GM21786 (cell line): Measurements from ENCODE around the gene RERE.
A peak's percentile ranks its signal among the peaks of the same experiment; 100 is the strongest.

ENCODE experiments used
- ATAC-seq: cut with Tn5 transposase; IDR thresholded peaks from one replicate; pipeline ENCODE4 v1.9.1; 2021; ENCODE audit not compliant: unreplicated experiment

Gene RERE

DNA sequence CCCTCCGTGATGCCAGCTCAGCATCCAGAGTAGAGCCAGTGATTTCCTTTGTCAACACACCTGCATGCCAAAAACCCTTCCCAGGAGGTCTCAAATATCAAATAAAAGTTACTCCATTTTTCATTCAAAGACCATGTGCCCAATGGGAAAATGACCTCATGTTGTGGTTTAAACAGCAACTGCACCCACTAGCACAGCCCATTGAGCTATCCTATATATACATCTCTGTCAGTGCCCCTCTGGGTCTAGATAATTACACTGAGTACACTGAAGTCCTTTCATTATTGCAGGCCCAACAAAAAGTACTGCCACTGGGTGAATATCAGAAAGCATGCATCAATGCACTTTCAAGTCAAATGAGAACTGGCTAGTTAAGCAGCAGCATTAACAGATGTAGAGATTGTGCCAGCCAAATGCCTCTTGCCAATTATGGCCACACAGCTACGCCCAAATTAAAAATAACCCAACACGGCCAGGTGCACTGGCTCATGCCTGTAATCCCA, 381.8 kb downstream of the RERE start:
- no peak for ATAC-seq

DNA sequence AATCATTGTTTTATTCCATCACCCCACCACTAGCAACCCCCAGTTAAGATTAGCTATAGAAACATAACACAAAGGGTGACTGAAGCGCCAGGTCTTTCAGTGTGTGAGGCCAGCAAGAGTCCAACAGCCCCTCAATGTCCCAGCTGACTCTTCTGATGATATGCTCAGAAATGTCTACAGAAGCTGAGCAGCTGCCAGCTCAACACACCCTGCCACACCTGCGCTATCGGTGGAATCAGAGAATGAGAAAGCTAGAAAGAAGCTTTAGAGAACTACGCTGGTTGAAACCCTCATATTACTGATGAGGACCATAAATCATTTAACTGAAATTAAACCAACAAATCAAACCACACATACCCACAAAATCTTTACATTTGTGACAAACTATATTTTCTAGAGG, 383.3 kb downstream of the RERE start:
- no peak for ATAC-seq

DNA sequence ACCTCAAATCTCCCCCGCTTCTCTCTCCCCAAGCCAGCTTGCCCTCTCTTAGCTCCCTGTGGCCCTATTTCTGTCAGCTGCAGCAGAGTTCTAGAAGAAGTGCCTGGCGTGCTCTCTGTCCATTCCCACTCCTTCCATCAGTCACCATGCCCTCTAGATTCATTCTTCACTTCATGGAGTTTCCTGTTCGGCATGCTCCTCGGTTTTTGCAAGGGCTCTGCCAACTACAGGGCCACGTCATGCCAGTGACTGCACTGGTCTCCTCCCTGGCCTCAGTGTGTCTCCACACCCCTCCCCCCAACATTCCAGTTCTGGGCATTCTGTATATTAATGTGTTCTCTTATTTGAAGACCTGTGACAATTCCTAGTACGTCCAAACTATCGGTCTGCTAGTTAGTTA, 385.7 kb downstream of the RERE start:
- no peak for ATAC-seq

DNA sequence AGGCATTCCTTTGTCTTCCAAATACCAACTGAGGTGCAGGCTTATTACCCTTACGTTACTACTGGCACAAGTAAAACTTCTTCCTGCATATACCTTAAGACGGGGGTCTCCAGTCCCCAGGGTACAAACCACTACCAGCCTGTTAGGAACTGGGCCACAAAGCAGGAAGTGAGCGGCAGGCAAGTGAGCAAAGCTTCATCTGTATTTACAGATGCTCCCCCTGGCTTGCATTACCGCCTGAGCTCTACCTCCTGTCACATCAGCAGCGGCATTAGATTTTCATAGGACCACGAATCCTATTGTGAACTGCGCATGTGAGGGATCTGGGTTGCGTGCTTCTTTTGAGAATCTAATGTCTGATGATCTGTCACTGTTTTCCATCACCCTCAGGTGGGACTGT, 386.4 kb downstream of the RERE start:
- ATAC-seq: no peak

DNA sequence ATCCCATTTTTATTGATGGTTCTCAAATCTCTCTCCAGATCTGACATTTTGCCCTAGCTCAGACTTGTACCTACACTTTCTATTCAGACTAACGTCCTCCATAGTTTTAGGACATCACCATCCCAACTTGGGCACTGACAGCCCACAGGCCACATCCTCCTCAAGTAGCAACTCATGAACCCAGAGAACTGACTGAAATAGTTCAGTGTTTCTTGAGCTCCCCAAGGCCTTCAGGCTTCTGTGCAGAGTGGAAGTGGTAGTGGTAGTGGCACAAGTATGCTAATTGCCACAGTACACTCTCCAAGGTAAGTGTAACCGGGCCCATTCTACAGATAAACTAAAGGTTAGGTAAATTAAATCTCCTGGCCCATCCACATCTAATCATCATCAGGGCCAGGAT, 387.0 kb downstream of the RERE start:
- ATAC-seq: no peak

DNA sequence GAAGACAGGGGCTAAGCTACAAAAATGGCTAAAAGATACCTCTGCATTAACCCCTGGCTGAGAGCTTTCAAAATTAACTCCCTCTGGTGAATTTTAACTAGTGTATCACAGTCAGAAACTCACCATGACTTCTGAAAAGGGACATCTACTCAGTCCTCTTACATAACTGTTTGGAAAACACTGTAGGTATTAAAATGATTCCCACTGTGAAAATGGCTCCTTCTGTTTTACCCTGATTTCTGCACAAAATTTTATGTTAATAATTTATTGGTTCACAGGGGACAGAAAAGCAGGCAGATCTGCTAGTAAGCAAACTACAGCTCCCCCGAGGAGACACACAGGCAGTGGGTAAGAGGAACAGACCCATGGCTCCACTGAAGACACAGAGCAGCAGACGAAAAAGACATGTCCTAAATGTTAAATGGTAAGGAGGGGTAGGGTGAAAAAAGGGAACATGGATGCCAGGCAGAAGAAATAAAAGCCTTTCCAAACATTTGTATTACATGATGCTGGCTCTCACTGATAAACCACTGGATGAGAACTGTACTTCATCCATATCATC, 387.8 kb downstream of the RERE start:
- no peak for ATAC-seq

DNA sequence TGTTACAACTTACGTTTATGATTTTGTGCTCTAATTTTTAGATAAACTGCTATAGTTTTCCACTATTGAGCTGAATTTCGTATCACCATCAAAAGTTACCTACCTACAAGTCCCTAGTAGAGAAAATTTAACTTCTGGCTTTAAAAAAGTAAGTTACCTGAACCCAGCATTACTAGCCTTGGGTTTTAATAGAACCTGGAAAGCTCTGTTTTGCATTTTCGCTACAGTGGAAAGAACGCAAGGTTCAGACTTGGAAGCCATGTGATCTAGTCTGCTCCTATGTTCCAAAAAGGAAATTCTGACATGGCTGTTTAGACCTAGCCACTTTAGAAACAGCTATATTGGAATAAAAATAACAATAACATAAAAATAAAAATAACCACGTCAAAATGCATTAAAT, 389.0 kb downstream of the RERE start:
- ATAC-seq: no peak

DNA sequence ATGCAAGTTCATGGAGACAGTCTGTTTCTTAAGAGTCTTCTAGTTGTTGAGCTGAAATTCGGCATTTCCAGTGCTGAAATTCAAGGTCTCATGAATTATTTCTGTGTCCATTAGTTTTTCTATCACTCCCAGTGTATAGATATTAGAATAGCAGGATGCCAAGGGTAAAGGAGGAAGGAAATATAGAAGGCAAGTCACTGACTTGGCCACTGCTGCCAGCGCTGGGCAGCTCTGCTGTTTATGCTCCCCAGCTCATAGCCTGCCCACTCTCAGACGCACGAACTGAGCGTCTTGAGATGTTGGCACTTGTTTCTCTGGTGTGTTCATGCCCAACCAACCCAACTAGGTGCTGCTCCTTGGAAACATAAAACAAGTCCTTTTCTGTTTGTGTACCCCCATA, 389.5 kb downstream of the RERE start:
- ATAC-seq: no peak

DNA sequence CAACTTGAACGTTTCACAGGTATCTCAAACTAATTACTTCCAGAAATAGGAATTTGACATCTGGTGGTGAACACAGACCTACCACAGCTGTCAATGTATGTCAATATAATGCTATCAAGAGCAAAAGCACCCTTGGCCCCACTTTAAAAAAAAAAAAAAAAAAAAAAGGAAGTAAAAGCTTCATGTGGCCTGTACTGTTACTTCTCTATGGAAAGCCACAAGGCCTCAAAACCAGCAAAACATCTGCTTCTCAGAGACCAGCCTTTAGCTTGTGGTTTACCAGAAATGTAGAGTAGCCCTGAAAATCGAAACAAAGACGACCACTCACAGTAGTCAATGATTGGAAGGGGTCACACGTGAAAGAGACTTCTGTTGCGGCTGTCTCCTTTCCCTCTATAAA, 389.9 kb downstream of the RERE start:
- peak; percentile 49 for ATAC-seq

DNA sequence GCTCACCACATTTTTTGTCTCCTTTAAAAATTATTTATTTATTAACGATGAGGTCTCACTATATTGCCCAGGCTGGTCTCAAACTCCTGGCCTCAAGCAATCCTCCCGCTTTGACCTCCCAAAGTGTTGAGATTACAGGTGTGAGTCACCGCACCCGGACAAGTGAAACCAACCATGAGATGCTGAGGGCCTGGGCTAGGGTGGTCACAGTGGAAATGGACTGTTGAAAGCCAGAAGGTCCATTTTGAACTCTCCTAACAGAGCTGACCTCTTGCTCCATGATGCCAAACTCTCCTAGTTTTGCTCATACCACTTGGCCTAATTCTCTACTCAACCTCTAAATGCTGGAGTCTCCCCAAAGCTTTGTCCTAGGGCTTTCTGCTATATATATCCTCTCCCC, 390.4 kb downstream of the RERE start:
- ATAC-seq: no peak

DNA sequence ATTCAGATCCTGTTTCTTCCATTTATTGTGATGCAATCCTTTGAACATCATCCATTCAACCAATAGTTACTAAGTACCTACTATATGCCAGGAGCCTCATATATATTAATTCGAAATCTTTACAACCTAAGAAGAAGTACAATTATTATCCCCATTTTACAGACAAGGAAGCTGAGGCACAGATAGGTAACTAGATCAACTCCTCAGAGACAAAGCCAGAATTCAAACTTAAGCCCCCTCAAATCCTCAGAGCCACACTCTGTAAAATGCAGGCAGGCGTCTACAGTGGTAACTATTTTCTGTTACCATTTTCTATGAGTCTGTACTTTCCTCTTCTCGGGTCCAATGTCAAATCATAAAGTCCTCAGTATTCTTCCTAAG, 391.7 kb downstream of the RERE start:
- ATAC-seq: no peak

DNA sequence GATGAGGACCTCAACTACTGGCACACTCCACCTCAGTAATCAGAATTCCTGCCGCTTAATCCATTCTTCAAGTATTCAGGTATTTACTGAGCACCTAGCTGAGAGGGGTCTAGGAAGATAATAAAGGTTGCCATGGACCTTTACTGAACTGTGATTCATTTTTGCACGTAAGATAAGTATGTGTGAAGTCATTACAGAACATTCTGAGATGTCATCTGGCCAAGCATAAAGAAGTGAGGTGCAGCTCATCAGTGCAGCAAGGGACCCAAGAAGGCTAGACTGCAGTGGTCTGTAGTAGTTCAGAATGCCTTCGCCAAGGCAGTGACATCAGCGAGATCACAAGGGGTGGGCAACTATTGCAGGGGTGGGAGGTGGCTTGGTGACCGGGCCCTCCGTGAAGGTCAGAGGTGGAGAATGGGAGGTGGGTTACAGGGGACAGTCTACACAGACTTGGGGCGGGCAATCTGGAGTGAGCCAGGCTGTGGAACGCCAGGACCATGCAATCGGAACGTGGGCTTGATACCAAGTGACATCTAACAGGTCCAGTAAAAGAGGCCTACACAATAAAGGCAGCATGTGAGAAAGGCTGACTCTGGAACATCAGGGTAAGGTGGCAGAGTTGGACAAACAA, 392.2 kb downstream of the RERE start:
- ATAC-seq: no peak

DNA sequence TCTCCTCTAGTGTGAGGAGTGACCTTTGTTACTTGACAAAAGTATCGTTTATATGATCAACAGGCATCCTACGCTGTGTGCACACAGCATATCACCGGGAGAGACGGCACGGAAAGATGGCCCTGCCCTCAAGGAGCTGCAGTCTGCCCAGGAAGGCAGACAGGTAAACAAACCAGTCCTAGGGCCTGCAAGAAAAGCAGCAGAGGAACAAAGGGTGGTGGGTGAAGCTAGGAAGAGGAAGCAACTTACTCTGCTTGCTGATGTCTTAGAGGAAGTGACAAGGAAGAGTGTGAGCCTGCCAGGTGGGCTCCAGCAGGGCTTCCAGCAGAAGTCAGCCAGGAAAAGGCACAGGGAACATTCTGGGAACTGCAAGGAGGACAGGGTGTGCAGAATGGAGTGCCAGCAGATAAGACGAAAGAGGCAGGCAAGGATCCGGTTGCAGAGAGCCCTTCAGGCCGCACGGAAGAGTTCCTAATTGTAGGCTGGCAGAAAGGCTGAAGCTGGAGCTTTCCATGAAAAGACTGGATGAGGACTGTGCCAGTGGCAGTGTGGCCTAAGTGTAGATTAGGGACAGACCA, 392.8 kb downstream of the RERE start:
- ATAC-seq: no peak

DNA sequence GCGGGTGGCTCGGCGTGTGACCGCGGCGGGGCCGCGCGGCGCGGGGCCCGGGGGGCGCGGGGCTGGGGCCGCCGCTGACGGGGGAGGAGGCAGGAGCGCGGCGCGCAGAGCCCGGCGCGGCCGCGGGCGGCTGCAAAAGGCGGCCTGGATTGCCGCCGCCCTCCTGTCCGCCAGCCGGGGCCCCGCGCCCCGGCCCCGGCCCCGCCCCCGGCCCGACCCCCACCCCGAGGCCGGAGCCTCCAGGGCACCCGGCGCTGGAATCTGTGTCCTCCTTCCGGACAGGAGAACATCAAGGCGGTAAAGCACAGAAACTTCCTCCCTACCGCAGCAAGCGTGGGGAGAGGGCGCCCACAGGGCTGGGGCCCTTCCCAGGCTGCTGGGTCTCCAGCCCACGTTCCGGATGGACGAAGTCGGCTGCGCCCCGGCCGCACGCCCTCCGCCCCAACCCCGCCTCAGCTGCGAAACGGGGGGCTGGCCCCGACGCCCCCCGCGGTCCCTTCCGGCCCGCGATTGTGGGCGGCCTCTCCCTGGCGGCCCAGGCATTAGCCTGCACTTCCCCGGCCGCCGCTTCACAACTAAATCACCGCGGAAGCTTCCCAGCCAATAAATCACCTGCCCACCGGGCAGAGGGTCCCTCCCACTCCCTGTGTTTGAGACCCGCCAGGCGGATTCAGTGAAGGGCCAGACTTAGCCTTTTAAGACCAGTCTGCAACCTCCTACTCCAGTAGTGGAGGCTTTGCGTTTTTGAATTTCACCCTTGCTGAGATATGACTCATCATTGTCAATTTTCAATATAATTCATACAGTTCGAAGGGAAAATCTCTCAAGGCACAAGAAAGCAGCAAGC, 393.5 kb downstream of the RERE start:
- ATAC-seq: no peak

DNA sequence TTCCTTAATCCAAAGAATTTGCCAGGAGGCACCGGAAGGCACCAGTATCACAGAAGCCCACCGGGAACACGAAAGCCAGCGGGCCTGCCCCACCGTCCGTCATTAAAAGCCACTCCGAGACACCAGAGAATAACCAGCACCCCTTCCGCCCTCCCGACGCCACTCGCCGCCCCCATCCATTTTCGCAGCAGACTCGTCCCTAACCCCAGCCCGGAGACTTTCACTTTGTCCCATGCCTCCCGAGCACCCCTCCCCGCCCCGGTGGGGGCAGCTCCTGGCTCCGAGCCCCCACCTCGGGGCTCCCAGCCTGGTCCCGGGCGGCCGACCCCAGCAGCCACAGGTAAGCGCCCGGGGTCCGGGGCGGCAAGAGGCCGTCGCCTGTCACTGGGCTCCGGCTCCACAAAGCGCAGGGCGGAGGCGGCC, 394.2 kb downstream of the RERE start:
- ATAC-seq: no peak

DNA sequence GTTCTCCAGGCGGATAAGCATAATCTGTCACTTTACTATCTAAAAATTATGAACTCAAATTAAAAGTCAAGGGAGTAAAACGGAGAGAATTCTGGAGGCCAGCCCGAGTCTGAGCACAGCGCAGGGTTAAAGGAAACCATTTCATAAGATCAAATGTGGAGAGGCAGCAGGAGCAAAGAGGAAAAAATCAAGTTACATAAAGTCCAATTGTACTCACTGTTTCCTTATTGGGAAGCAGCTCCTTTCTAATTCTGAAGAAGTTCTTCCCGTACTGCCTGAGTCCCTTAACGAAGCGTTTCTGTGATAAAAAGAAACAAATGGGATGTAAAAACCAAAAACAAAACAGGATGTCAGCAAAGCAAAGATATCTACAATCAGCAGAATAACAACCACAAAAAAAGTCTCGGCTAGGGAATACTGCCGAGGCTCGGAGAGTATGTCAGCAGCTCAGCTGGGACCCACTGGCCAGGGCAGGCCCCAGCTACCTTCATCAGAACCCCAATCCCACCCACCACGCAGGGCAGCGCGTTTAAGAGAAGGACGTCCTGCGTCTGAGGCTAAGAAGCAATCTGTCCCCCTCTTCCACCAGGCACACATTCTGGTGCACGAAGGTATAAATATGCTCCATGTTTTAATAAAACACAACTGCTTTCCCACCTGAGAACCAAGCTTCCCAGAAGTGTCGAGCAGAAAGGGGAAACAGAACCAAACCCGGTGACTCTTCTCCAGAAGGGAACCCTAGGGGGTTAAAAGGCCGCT, 394.8 kb downstream of the RERE start:
- ATAC-seq: no peak

DNA sequence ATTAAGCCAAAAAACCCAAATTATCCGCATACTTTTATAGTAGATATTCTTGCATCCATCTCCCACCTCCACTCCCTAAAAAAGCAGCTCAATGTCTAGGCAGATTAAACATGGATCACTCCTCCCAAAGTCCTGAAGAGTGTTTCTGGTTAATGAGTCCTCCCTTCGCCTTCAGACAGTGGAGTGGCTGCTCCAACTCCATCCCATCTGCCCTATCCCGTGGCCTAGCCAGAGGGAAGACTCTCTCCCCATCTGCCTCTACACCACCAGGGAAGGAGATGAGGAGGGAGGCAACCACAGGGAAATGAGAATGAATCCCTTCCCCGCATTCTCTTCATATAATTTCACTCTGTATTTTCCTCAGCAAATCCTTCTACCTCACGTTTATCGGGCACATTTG, 395.7 kb downstream of the RERE start:
- no peak for ATAC-seq

DNA sequence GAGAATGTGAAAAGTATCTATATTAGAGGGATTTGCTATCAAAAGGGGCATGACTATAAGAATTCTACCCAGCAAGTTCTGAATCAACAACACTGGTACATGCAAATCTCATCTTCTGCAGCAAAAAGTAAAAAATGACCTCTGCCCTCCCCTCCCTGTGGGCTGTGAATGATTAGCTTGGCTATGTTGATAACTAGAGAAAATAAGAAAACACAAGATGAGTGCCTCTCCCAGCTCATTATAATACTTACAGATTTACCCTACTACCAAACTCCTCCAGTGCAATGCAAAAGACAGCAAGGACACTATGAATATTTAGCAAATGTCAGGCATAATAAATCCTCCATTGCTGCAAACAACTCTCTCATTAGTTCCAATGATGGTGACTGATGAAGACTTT, 397.1 kb downstream of the RERE start:
- ATAC-seq: no peak

DNA sequence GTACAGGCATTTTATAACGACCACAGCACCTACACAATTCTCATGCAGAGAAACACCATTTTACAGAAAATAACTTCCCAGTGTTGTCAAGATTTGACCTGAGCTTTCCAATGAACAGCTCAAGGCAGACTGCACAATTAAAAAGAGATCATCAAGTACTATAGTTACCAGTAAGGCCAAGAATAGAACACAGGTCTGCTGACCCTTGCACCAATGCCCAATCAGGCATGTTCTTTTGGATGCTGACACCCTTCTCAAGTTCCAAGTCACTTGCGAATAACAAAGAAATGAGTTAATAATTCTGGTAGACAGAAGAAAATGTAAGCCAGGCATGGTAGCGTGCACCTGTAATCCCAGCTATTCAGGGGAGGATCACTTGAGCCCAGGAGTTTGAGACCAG, 397.6 kb downstream of the RERE start:
- no peak for ATAC-seq

DNA sequence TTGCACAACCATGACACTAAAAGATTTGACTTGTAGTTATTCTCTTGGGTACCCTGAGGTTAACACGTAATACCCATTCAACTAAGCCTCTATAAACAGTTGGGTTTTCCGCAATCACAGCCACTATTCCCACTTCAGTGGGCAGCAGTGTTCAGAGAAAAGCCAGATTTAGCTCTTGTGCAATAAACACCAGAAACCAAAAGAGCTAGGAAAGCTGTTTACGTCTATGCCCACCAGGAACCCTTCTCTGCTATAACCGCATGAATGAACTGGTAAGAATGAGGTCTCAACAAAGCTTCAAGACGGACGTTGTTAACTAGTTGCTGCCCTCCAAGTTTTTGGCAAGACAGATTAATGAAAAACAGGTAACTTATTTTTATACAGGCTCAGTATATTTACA, 398.3 kb downstream of the RERE start:
- ATAC-seq: no peak

DNA sequence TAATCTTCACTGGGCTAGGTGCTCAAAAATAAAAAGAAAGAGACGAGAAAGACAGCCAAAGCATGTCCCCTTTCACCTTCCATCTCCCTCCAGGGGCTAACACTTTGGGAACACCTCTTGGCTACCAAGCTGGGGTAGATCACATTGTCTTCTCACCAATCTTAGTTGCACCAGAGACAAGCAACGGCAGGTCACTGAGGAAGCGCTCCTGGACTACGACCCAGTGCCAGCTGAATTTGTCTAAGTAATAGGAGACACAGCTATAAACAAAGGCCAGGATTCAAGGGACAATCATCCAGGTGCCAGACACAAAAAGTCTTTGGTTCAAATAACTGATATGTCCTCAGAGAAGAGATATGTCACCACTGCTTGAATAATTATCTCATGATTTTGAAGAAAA, 399.1 kb downstream of the RERE start:
- no peak for ATAC-seq
